MM.1S (cell line): ENCODE measurements around the gene CLTB.

ENCODE experiments used
- DNase-seq: peaks from one replicate; pipeline ENCODE4 v3.0.0-alpha.2; 2015
- H2AFZ ChIP-seq: fragments of 300-600 bp; sonication (generic); 2 replicates; pipeline ENCODE4 v1.6.0; 2016; ENCODE audit warnings: antibody characterized with exemption, low read length
- H3F3A ChIP-seq: fragments of 300-600 bp; sonication (generic); 2 replicates; pipeline ENCODE4 v1.6.1; 2016; ENCODE audit warnings: mild to moderate bottlenecking, antibody characterized with exemption, low read length, moderate library complexity, mixed read lengths; ENCODE audit not compliant: insufficient read depth
- H3K27ac ChIP-seq: fragments of 300-600 bp; sonication (generic); 2 replicates; pipeline ENCODE4 v1.5.1; 2016; ENCODE audit warnings: mild to moderate bottlenecking, low read length
- H3K27me3 ChIP-seq: fragments of 300-600 bp; sonication (generic); replicated peaks from 2 replicates; pipeline ENCODE4 v1.6.0; 2016; ENCODE audit warnings: low read length; ENCODE audit not compliant: insufficient read depth
- H3K36me3 ChIP-seq: fragments of 300-600 bp; sonication (generic); replicated peaks from 2 replicates; pipeline ENCODE4 v1.6.1; 2016; ENCODE audit warnings: mild to moderate bottlenecking, low read length, mixed read lengths; ENCODE audit not compliant: insufficient read depth
- H3K4me1 ChIP-seq: fragments of 300-600 bp; sonication (generic); 2 replicates; pipeline ENCODE4 v1.6.1; 2016; ENCODE audit warnings: low read length, mixed read lengths
- H3K4me2 ChIP-seq: fragments of 300-600 bp; sonication (generic); 2 replicates; pipeline ENCODE4 v1.6.0; 2016; ENCODE audit warnings: low read depth, low read length
- H3K4me3 ChIP-seq: fragments of 300-600 bp; sonication (generic); 2 replicates; pipeline ENCODE4 v1.5.1; 2016; ENCODE audit warnings: low read length, mixed read lengths
- H3K79me2 ChIP-seq: fragments of 300-600 bp; sonication (generic); 2 replicates; pipeline ENCODE4 v1.6.1; 2016; ENCODE audit warnings: mixed run types, low read length, mixed read lengths
- H3K9ac ChIP-seq: fragments of 300-600 bp; sonication (generic); 2 replicates; pipeline ENCODE4 v1.6.1; 2016; ENCODE audit warnings: low read length, mixed read lengths
- H3K9me2 ChIP-seq: fragments of 300-600 bp; sonication (generic); replicated peaks from 2 replicates; pipeline ENCODE4 v1.6.1; 2016; ENCODE audit warnings: mild to moderate bottlenecking, low read length, mixed read lengths; ENCODE audit not compliant: insufficient read depth
- H3K9me3 ChIP-seq: fragments of 300-600 bp; sonication (generic); replicated peaks from 2 replicates; pipeline ENCODE4 v1.6.1; 2016; ENCODE audit warnings: mild to moderate bottlenecking, low read length, mixed read lengths; ENCODE audit not compliant: insufficient read depth
- H4K20me1 ChIP-seq: fragments of 300-600 bp; sonication (generic); 2 replicates; pipeline ENCODE4 v1.6.1; 2016; ENCODE audit warnings: mild to moderate bottlenecking, low read length, moderate library complexity, mixed read lengths; ENCODE audit not compliant: insufficient read depth
- CTCF ChIP-seq: fragments of 300-600 bp; sonication (generic); IDR thresholded peaks from 2 replicates; pipeline ENCODE4 v1.5.1; 2016; ENCODE audit warnings: antibody characterized with exemption, low read length, mixed read lengths
- EZH2 ChIP-seq: fragments of 300-600 bp; sonication (generic); optimal IDR thresholded peaks from 2 replicates; pipeline ENCODE3; 2017; ENCODE audit warnings: low read depth, mild to moderate bottlenecking, antibody characterized with exemption, low read length, mixed read lengths
- EZH2phosphoT487 ChIP-seq: fragments of 300-600 bp; sonication (generic); IDR thresholded peaks from 2 replicates; pipeline ENCODE4 v1.6.1; 2018; ENCODE audit warnings: antibody characterized with exemption, low read length

CLTB gene

DNA sequence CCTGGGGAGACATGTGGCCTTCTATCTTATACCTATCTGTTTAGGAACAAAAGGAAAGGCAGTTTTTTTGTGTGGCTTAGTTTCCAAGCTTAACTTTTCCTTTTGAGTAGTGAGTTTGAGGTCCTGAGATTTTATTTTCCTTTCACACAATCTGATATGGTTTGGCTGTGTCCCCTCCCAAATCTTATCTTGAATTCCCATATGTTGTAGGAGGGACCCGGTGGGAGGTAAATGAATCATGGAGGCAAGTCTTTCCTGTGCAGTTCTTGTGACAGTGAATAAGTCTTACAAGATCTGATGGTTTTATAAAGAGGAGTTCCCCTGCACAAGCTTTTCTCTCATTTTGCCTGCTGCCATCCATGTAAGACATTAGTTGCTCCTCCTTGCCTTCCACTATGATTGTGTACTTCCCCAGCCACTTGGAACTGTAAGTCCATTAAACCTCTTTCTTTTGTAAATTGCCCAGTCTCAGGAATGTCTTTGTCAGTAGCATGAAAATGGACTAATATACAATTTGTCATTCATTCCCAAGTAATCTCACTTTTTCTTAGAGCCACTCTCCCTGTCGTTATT is 4.7 kb upstream of the CLTB start:
- H3K9me2 ChIP-seq, result no peaks in the 10 kb centered on the region
- no peak for DNase-seq
- no peak overlapping the region for H3K27ac ChIP-seq
- no peak for TF ChIP-seq EZH2
- TF ChIP-seq EZH2phosphoT487, result no peak
- TF ChIP-seq CTCF, result no peak
- no peaks in the 10 kb centered on the region for H3K9me3 ChIP-seq
- no peak overlapping the region for H3K9ac ChIP-seq
- no peak overlapping the region for H2AFZ ChIP-seq
- peaks cover 1% of the 10 kb centered on the region for H3K79me2 ChIP-seq
- no peaks in the 10 kb centered on the region for H3K36me3 ChIP-seq
- H3K27me3 ChIP-seq, result no peaks in the 10 kb centered on the region
- H4K20me1 ChIP-seq, result no peaks in the 10 kb centered on the region
- H3K4me1 ChIP-seq, result peaks cover 6% of the 10 kb centered on the region
- H3K4me2 ChIP-seq, result no peak overlapping the region
- H3F3A ChIP-seq, result no peaks in the 10 kb centered on the region
- H3K4me3 ChIP-seq, result no peak overlapping the region

DNA sequence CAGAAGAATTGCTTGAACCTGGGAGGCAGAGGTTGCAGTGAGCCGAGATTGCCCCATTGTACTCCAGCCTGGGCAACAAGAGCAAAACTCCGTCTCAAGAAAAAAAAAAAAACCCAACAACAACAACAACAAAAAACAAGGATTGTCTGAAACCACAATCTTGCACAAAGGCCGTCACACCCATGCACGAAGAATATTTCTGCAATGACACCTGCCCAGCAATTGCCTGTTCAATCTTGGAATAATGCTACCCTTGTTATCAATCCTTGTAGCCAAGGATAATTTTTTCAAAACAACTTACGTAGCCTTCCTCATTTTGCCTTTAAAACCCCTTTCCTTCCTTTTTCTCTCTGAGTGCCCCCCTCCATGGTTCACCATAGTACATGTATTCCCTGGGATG is 3.7 kb upstream of the CLTB start:
- no peak overlapping the region for H3K4me3 ChIP-seq
- H3K27ac ChIP-seq, result no peak overlapping the region
- H4K20me1 ChIP-seq, result no peaks in the 10 kb centered on the region
- no peaks in the 10 kb centered on the region for H3K27me3 ChIP-seq
- H3K79me2 ChIP-seq, result peaks cover 11% of the 10 kb centered on the region
- H3K9me3 ChIP-seq, result no peaks in the 10 kb centered on the region
- H3K4me2 ChIP-seq, result no peak overlapping the region
- TF ChIP-seq EZH2phosphoT487 (no peak), EZH2 (no peak), CTCF (no peak)
- no peak overlapping the region for H3K9ac ChIP-seq
- no peaks in the 10 kb centered on the region for H3K9me2 ChIP-seq
- no peaks in the 10 kb centered on the region for H3F3A ChIP-seq
- no peaks in the 10 kb centered on the region for H3K36me3 ChIP-seq
- no peak overlapping the region for H2AFZ ChIP-seq
- H3K4me1 ChIP-seq, result peaks cover 6% of the 10 kb centered on the region
- no peak for DNase-seq

DNA sequence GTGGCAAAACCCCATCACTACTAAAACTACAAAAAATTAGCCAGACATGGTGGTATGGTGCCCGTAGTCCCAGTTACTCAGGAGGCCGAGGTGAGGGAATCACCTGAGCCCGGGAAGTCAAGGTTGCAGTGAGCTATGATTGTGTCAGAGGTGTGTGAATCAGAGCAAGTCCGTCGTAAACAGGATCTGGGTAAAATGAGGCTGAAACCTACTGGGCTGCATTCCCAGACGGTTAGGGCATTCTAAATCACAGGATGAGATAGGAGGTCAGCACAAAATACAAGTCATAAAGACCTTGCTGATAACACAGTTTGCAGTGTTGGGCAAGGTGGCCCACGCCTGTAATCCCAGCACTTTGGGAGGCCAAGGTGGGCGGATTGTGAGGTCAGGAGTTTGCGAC is 1.9 kb upstream of the CLTB start:
- no peaks in the 10 kb centered on the region for H4K20me1 ChIP-seq
- no peak overlapping the region for H3K27ac ChIP-seq
- H2AFZ ChIP-seq, result no peak overlapping the region
- H3K9ac ChIP-seq, result no peak overlapping the region
- H3K4me2 ChIP-seq, result no peak overlapping the region
- H3K27me3 ChIP-seq, result no peaks in the 10 kb centered on the region
- H3K79me2 ChIP-seq, result peaks cover 29% of the 10 kb centered on the region
- no peaks in the 10 kb centered on the region for H3K36me3 ChIP-seq
- peaks cover 6% of the 10 kb centered on the region for H3K4me1 ChIP-seq
- no peaks in the 10 kb centered on the region for H3K9me2 ChIP-seq
- no peaks in the 10 kb centered on the region for H3K9me3 ChIP-seq
- no peak overlapping the region for H3K4me3 ChIP-seq
- TF ChIP-seq CTCF (no peak), EZH2phosphoT487 (no peak), EZH2 (no peak)
- H3F3A ChIP-seq, result no peaks in the 10 kb centered on the region
- DNase-seq, result no peak
